Mesendoderm (in vitro differentiated cells): ENCODE data around the gene CFAP221.

Experiments used
- DNase-seq: peaks from one replicate; pipeline ENCODE4 v3.0.0; 2013
- H2AK5ac ChIP-seq: 2 replicates; pipeline ENCODE4 v1.6.1; 2013; ENCODE audit warnings: low read length, inconsistent platforms
- H2BK120ac ChIP-seq: 2 replicates; pipeline ENCODE4 v1.6.1; 2013; ENCODE audit warnings: low read depth, mild to moderate bottlenecking, low read length, moderate library complexity, mixed read lengths
- H2BK15ac ChIP-seq: replicated peaks from 2 replicates; pipeline ENCODE4 v1.6.1; 2013; ENCODE audit warnings: low read depth, mild to moderate bottlenecking, moderate library complexity
- H2BK5ac ChIP-seq: 2 replicates; pipeline ENCODE4 v1.6.1; 2013; ENCODE audit warnings: low read length, inconsistent platforms
- H3K18ac ChIP-seq: 2 replicates; pipeline ENCODE4 v1.6.1; 2013; ENCODE audit warnings: mild to moderate bottlenecking, low read length, mixed read lengths
- H3K23ac ChIP-seq: one replicate; pipeline ENCODE4 v1.6.1; 2013; ENCODE audit warnings: low read length
- H3K27ac ChIP-seq: 2 replicates; pipeline ENCODE4 v1.5.1; 2013; ENCODE audit warnings: low read depth, mild to moderate bottlenecking, inconsistent platforms, low read length, moderate library complexity
- H3K27me3 ChIP-seq: 2 replicates; pipeline ENCODE4 v1.6.1; 2013; ENCODE audit warnings: low read length, control low read depth, mild to moderate bottlenecking, inconsistent platforms; ENCODE audit not compliant: insufficient read depth, poor library complexity
- H3K36me3 ChIP-seq: 2 replicates; pipeline ENCODE4 v1.6.1; 2013; ENCODE audit warnings: low read length, inconsistent platforms; ENCODE audit not compliant: control insufficient read depth, insufficient read depth
- H3K4ac ChIP-seq: one replicate; pipeline ENCODE4 v1.6.1; 2013; ENCODE audit warnings: low read depth, mild to moderate bottlenecking, low read length, moderate library complexity
- H3K4me1 ChIP-seq: 2 replicates; pipeline ENCODE4 v1.6.1; 2013; ENCODE audit warnings: low read depth, low read length, inconsistent platforms; ENCODE audit not compliant: control insufficient read depth
- H3K4me2 ChIP-seq: 2 replicates; pipeline ENCODE4 v1.6.1; 2013; ENCODE audit warnings: low read length
- H3K4me3 ChIP-seq: 2 replicates; pipeline ENCODE4 v1.5.1; 2013; ENCODE audit warnings: mild to moderate bottlenecking, low read length
- H3K56ac ChIP-seq: one replicate; pipeline ENCODE4 v1.6.1; 2013; ENCODE audit warnings: low read length
- H3K79me1 ChIP-seq: 2 replicates; pipeline ENCODE4 v1.6.1; 2013; ENCODE audit warnings: low read length, inconsistent platforms
- H3K79me2 ChIP-seq: 2 replicates; pipeline ENCODE4 v1.6.1; 2013; ENCODE audit warnings: mild to moderate bottlenecking, low read length; ENCODE audit not compliant: control insufficient read depth, insufficient read depth
- H3K9ac ChIP-seq: 2 replicates; pipeline ENCODE4 v1.6.1; 2013; ENCODE audit warnings: low read length, inconsistent platforms
- H4K5ac ChIP-seq: one replicate; pipeline ENCODE4 v1.6.1; 2013; ENCODE audit warnings: low read length
- H4K8ac ChIP-seq: one replicate; pipeline ENCODE4 v1.6.1; 2013; ENCODE audit warnings: low read depth, mild to moderate bottlenecking, control low read depth, low read length, moderate library complexity
- WGBS: extraction: QIAGEN DNeasy Blood & Tissue Kit; methylation state at CpG from one replicate; pipeline ENCODE4 v1.1.7; 2013; ENCODE audit warnings: low lambda C conversion rate, missing lambda C conversion rate; ENCODE audit not compliant: insufficient coverage; ENCODE audit errors: extremely low coverage; 5-methylcytosine and 5-hydroxymethylcytosine counted together

Gene CFAP221

DNA sequence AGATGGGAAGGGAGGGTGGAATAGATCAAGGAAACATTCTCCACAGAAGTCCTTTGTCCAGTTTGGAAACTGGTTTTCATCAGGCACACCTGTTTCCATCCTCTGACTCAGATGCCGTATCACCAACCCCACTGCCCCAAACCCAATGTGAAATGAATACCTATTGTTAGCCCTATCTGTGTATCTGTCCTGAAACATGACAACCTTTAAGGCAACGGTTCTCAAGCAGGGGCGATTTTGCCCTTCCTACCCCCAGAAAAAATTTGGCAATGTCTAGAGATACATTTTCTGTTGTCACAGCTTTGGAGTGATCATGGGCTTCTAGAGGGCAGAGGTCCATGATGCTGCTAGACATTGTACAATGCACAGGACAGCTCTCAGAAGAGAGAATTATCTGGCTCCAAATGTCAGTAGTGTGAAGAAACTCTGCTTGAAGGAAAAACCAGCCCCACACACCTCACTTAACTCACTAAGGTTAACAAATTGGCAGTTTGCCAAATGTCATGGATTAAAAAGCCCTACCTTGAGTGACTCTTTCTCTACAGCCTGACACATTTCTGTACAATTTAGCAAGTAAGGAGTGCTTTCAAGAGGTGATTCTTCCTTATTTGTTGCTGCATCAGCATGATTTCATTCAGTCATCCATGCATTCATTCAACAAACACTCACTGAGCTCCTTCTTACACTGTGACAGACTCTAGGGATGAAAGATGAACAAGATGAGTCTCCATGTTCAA, 23.4 kb upstream of the CFAP221 start:
- H3K4me2 ChIP-seq = no peak overlapping the region
- H3K4ac ChIP-seq = no peak overlapping the region
- no peaks in the 10 kb centered on the region for H3K79me2 ChIP-seq
- H2BK120ac ChIP-seq = no peak overlapping the region
- H3K79me1 ChIP-seq = no peaks in the 10 kb centered on the region
- no peaks in the 10 kb centered on the region for H3K36me3 ChIP-seq
- WGBS = no CpG with 5 or more reads among the region's 3 CpGs
- H2AK5ac ChIP-seq = no peak overlapping the region
- H3K4me1 ChIP-seq = no peaks in the 10 kb centered on the region
- H4K5ac ChIP-seq = no peak overlapping the region
- H3K9ac ChIP-seq = no peak overlapping the region
- H4K8ac ChIP-seq = no peak overlapping the region
- DNase-seq = no peak
- H3K27me3 ChIP-seq = peaks cover 21% of the 10 kb centered on the region
- no peak overlapping the region for H3K18ac ChIP-seq
- no peak overlapping the region for H3K4me3 ChIP-seq
- no peak overlapping the region for H2BK15ac ChIP-seq
- no peak overlapping the region for H3K56ac ChIP-seq
- H3K27ac ChIP-seq = no peak overlapping the region
- H3K23ac ChIP-seq = no peak overlapping the region
- no peak overlapping the region for H2BK5ac ChIP-seq

- H3K79me1 ChIP-seq = no peaks in the 10 kb centered on the region
- H2BK5ac ChIP-seq = no peak overlapping the region
- DNase-seq = no peak
- no peak overlapping the region for H4K5ac ChIP-seq
- peaks cover 21% of the 10 kb centered on the region for H3K27me3 ChIP-seq
- H2AK5ac ChIP-seq = no peak overlapping the region
- H3K4ac ChIP-seq = no peak overlapping the region
- no peak overlapping the region for H3K4me2 ChIP-seq
- no peak overlapping the region for H2BK15ac ChIP-seq
- H3K27ac ChIP-seq = no peak overlapping the region
- no peaks in the 10 kb centered on the region for H3K79me2 ChIP-seq
- no peak overlapping the region for H3K18ac ChIP-seq
- no peak overlapping the region for H4K8ac ChIP-seq
- no peak overlapping the region for H3K4me3 ChIP-seq
- no peak overlapping the region for H3K56ac ChIP-seq
- no peak overlapping the region for H3K23ac ChIP-seq
- no peak overlapping the region for H3K9ac ChIP-seq
- no CpG with 5 or more reads among the region's 11 CpGs for WGBS
- no peak overlapping the region for H2BK120ac ChIP-seq
- H3K36me3 ChIP-seq = no peaks in the 10 kb centered on the region
- no peaks in the 10 kb centered on the region for H3K4me1 ChIP-seq
Observed at GRCh38 chr2:119521433-119522050, 22.7 kb upstream of the CFAP221 start.

DNA sequence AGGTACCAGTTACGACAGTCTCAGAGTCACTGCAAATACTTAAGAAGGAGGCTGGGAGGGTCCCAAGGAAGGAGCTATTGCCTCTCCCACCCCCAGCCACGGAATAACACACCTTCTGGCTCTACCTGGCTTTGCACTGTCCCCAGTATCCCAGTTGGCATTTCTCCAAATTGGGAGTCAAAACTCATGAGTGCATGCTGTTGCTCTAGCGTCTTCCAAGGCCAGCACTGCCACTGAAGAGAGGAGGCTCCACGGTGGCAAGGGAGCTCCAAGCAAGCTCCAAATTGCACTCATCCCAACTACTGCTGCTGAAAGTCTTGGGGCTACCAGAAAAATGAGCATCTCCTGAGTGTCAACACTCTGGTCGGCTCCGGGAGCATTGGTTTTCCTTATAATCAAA, 21.6 kb upstream of the CFAP221 start:
- no peak overlapping the region for H2BK15ac ChIP-seq
- H3K4ac ChIP-seq = no peak overlapping the region
- no peak overlapping the region for H4K8ac ChIP-seq
- H3K4me2 ChIP-seq = no peak overlapping the region
- H3K27me3 ChIP-seq = peaks cover 21% of the 10 kb centered on the region
- H3K9ac ChIP-seq = no peak overlapping the region
- H3K79me1 ChIP-seq = no peaks in the 10 kb centered on the region
- no peaks in the 10 kb centered on the region for H3K36me3 ChIP-seq
- H3K56ac ChIP-seq = no peak overlapping the region
- H3K23ac ChIP-seq = no peak overlapping the region
- no peak for DNase-seq
- no peak overlapping the region for H2AK5ac ChIP-seq
- H3K4me3 ChIP-seq = no peak overlapping the region
- H3K27ac ChIP-seq = no peak overlapping the region
- H3K18ac ChIP-seq = no peak overlapping the region
- no peak overlapping the region for H2BK5ac ChIP-seq
- peaks cover 2% of the 10 kb centered on the region for H3K4me1 ChIP-seq
- H2BK120ac ChIP-seq = no peak overlapping the region
- no peak overlapping the region for H4K5ac ChIP-seq
- H3K79me2 ChIP-seq = no peaks in the 10 kb centered on the region
- no CpG with 5 or more reads among the region's 6 CpGs for WGBS

GRCh38 chr2:119523383-119523951, 20.8 kb upstream of the CFAP221 start:
- Histone ChIP-seq H2AK5ac (no peak overlapping the region), H4K8ac (no peak overlapping the region), H4K5ac (no peak overlapping the region), H3K27me3 (peaks cover 21% of the 10 kb centered on the region), H3K18ac (no peak overlapping the region), H2BK5ac (no peak overlapping the region), H3K9ac (peak overlapping the region; percentile 45), H3K4me3 (no peak overlapping the region), H2BK120ac (no peak overlapping the region), H3K4me2 (peak overlapping the region; percentile 70), H3K23ac (no peak overlapping the region), H3K79me2 (no peaks in the 10 kb centered on the region), H3K4me1 (peaks cover 2% of the 10 kb centered on the region), H3K79me1 (no peaks in the 10 kb centered on the region), H2BK15ac (no peak overlapping the region), H3K36me3 (no peaks in the 10 kb centered on the region), H3K27ac (no peak overlapping the region), H3K4ac (no peak overlapping the region), H3K56ac (peak overlapping the region; percentile 66)
- no peak for DNase-seq
- no CpG with 5 or more reads among the region's 21 CpGs for WGBS

DNA sequence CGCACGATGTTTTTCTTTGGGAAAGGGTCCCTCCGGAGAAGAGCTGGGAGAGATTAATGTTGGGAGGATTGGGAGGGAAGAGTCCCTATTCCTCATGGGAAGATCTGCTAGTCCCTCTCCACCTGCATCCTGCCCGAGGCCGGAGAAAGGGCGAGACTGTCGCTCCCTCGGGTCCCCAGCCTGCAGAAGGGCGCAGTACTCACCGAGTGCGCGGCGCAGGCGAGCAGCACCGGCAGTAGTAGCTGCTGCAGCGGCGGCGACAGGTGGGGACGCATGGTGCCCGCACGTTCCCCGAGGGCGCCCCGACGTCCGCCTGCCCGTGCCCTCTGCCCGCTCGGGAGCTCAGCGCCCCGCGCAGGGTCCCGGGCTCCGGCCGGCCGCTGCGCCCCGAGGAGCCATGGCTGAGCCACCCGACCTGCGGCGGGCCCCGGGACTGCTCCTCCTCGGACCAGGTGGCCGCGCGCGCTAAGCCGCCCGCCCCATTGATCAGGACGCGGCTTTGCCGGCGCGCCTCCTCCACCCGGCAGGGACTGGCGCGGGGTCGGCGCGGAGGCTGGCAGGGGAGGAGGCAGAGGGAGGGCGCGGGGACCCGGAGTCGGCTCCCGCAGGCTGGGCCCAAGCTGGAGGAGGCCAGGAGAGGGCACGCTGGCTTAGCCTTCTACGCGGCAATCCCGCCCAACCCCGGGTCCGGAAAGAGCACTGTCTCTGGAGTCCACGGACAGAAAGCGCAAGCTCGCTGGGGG, 20.1 kb upstream of the CFAP221 start, which contains the start of gene SCTR:
Gene SCTR (minus strand): TSS at position 532 of the 743 bp plus-strand sequence. CDS start 257 bp downstream, at position 275.
- Histone ChIP-seq H3K4ac (no peak within 1 kb of the TSS), H4K8ac (no peak within 1 kb of the TSS), H3K36me3 (no peaks in the 10 kb centered on the region), H3K18ac (no peak within 1 kb of the TSS), H3K27ac (no peak within 1 kb of the TSS), H3K4me2 (peak within 1 kb of the TSS; percentile 70), H3K27me3 (peaks cover 21% of the 10 kb centered on the region), H3K4me3 (peak within 1 kb of the TSS; percentile 32), H4K5ac (no peak within 1 kb of the TSS), H2BK5ac (no peak within 1 kb of the TSS), H3K9ac (peak within 1 kb of the TSS; percentile 45), H2BK120ac (no peak within 1 kb of the TSS), H3K79me1 (no peaks in the 10 kb centered on the region), H3K79me2 (no peaks in the 10 kb centered on the region), H3K23ac (no peak within 1 kb of the TSS), H3K56ac (peak within 1 kb of the TSS; percentile 78), H3K4me1 (peaks cover 2% of the 10 kb centered on the region), H2AK5ac (no peak within 1 kb of the TSS), H2BK15ac (no peak within 1 kb of the TSS)
- WGBS = no CpG with 5 or more reads among the region's 74 CpGs
- peak; percentile 48 for DNase-seq
